Fibroblast of mammary gland (primary cell): ENCODE results near the gene MFAP3L.
A peak's percentile ranks its signal among the peaks of the same experiment; 100 is the strongest.

Source experiments
- DNase-seq: peaks from one replicate; pipeline ENCODE4 v3.0.0-alpha.2; 2010; ENCODE audit warnings: low read depth
- H3K4me3 ChIP-seq: 2 replicates; pipeline ENCODE4 v1.5.1; 2011; ENCODE audit warnings: low read depth, mild to moderate bottlenecking, low read length, moderate library complexity; ENCODE audit not compliant: control insufficient read depth
- TF ChIP-seq, protein P1 (sequence below): conservative IDR thresholded peaks from 2 replicates; pipeline ENCODE4 v1.5.1; 2011; ENCODE audit warnings: low read depth, low read length, inconsistent platforms; ENCODE audit not compliant: control insufficient read depth, insufficient read depth

Gene MFAP3L

DNA sequence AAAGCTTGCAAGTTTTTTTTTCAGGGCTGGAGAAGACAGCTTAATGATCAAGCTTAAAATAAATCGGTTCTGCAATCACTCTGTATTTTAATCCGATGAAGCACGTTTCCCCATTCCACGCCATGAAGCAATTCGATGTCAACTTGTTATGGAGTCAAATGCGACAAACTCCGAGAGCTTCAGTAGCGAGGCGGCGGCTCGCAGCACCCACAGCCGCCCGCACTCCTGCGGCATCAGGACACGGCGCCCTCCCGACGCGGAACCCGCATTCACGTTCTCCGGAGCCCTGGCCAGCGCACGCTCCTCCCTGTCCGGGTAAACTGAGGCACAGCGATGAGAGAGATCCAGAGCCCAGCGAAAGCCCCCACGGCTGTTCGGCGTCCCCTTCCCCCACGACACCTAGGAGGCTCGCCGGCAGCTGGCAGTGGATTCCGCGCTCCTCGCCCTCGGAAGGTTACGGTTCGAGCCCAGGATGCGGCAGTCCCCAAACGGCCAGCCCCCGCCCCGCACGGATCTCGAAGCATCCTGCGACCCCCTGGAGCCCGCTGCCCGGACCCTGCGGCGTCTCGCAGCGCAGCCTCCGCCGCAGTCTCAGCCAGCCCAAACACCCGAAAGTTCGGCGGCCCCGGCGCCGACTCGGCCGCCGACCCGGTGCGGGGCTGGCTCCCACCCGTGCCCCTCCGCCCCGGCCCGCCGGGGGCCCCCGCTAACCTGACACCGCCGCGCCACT lies 507 bp downstream of the MFAP3L start:
- TF ChIP-seq, protein P1, sequence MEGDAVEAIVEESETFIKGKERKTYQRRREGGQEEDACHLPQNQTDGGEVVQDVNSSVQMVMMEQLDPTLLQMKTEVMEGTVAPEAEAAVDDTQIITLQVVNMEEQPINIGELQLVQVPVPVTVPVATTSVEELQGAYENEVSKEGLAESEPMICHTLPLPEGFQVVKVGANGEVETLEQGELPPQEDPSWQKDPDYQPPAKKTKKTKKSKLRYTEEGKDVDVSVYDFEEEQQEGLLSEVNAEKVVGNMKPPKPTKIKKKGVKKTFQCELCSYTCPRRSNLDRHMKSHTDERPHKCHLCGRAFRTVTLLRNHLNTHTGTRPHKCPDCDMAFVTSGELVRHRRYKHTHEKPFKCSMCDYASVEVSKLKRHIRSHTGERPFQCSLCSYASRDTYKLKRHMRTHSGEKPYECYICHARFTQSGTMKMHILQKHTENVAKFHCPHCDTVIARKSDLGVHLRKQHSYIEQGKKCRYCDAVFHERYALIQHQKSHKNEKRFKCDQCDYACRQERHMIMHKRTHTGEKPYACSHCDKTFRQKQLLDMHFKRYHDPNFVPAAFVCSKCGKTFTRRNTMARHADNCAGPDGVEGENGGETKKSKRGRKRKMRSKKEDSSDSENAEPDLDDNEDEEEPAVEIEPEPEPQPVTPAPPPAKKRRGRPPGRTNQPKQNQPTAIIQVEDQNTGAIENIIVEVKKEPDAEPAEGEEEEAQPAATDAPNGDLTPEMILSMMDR = no peak
- H3K4me3 ChIP-seq = peak overlapping the region; percentile 45
- DNase-seq = peak; percentile 6

GRCh38 chr4:170022211-170022610 lies 4.0 kb downstream of the MFAP3L start:
- DNase-seq = no peak
- H3K4me3 ChIP-seq = no peak overlapping the region
- TF ChIP-seq, protein P1 = no peak

GRCh38 chr4:170017252-170017651 lies 8.9 kb downstream of the MFAP3L start:
- DNase-seq = no peak
- TF ChIP-seq, protein P1 = no peak

GRCh38 chr4:170015285-170015684 lies 10.9 kb downstream of the MFAP3L start:
- H3K4me3 ChIP-seq = no peak overlapping the region
- no peak for DNase-seq
- TF ChIP-seq, protein P1 = no peak

More at GRCh38 chr4:170017252-170017651, 8.9 kb downstream of the MFAP3L start:
- no peak overlapping the region for H3K4me3 ChIP-seq

GRCh38 chr4:170014359-170015011 lies 11.7 kb downstream of the MFAP3L start:
- peak; percentile 72 for DNase-seq

GRCh38 chr4:170012629-170012958 lies 13.6 kb downstream of the MFAP3L start:
- TF ChIP-seq, protein P1 = no peak
- no peak for DNase-seq
- no peak overlapping the region for H3K4me3 ChIP-seq

More at GRCh38 chr4:170014359-170015011, 11.7 kb downstream of the MFAP3L start:
- TF ChIP-seq, protein P1 = no peak
- no peak overlapping the region for H3K4me3 ChIP-seq
